GM18526 (cell line): ENCODE data around the gene C19orf47.

Experiments used
- POLR2A ChIP-seq: IDR thresholded peaks from 3 replicates; pipeline ENCODE4 v1.6.1; 2011; ENCODE audit not compliant: insufficient read length; ENCODE audit errors: extremely low read depth

Gene C19orf47

GRCh38 chr19:40285353-40286234 lies 62.6 kb downstream of the C19orf47 start:
- TF ChIP-seq POLR2A = peak; percentile 63

GRCh38 chr19:40284501-40285352 lies 63.5 kb downstream of the C19orf47 start, which contains the start of gene AKT2:
Gene AKT2 (minus strand): TSS chr19:40285345. CDS start chr19:40265267, 20,078 bp downstream.
- TF ChIP-seq POLR2A = peak; percentile 55

- no peak for TF ChIP-seq POLR2A
Measured at GRCh38 chr19:40284251-40284500, 64.0 kb downstream of the C19orf47 start.

GRCh38 chr19:40283414-40284250 lies 64.6 kb downstream of the C19orf47 start:
- TF ChIP-seq POLR2A = no peak

GRCh38 chr19:40282920-40283319 lies 65.3 kb downstream of the C19orf47 start:
- no peak for TF ChIP-seq POLR2A

- TF ChIP-seq POLR2A = no peak
Measured at GRCh38 chr19:40282209-40282580, 66.0 kb downstream of the C19orf47 start.

GRCh38 chr19:40281381-40282208 lies 66.6 kb downstream of the C19orf47 start:
- TF ChIP-seq POLR2A = no peak

- TF ChIP-seq POLR2A = no peak
Measured at GRCh38 chr19:40280608-40281221, 67.5 kb downstream of the C19orf47 start.

- TF ChIP-seq POLR2A = no peak
Measured at GRCh38 chr19:40279761-40280607, 68.2 kb downstream of the C19orf47 start.

- no peak for TF ChIP-seq POLR2A
Measured at GRCh38 chr19:40279120-40279551, 69.1 kb downstream of the C19orf47 start.

- TF ChIP-seq POLR2A = no peak
Measured at GRCh38 chr19:40278361-40279035, 69.7 kb downstream of the C19orf47 start.

- TF ChIP-seq POLR2A = no peak
Measured at GRCh38 chr19:40277356-40278059, 70.7 kb downstream of the C19orf47 start.
